Gastrocnemius medialis (tissue), 4 donors: ENCODE results near the gene LRRC28.

Experiments
- POLR2A ChIP-seq, 2 donors: fragments of 450-650 bp; IDR thresholded peaks; one replicate each; pipeline ENCODE4 v1.6.1; 2017; ENCODE audit warnings: antibody characterized with exemption in 2 of 2, mild to moderate bottlenecking in 2 of 2, moderate library complexity in 2 of 2
- TF ChIP-seq, protein P1 (sequence below), 5 experiments: fragments of 450-650 bp in 3 of 5; fragments of 200-600 bp in 2 of 5; sonication (generic) in 2 of 5; IDR thresholded peaks in 4 of 5; conservative IDR thresholded peaks in 1 of 5; 1 replicate in 4 of 5; 2 replicates in 1 of 5; pipeline ENCODE4 v1.5.1; 2016 to 2019; ENCODE audit warnings: antibody characterized with exemption in 5 of 5, mild to moderate bottlenecking in 3 of 5, moderate library complexity in 3 of 5

DNA sequence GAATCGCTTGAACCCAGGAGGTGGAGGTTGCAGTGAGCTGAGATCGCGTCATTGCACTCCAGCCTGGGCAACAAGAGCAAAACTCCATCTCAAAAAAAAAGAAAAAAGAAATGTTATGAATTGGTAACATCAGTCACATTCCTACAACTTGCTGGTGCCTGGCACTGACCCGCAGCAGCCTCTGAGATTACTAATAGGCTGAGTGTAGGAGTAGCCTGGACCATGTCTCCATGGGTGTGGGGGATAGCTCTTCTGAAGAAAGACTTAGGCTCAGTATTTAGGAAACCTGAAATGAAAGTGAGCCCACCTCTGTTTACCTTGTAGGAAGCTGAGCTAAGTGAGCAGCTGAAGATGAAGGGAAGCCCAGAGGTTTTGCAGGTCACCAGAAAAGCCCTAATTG lies 148.3 kb downstream of the LRRC28 start:
- TF ChIP-seq, protein P1, sequence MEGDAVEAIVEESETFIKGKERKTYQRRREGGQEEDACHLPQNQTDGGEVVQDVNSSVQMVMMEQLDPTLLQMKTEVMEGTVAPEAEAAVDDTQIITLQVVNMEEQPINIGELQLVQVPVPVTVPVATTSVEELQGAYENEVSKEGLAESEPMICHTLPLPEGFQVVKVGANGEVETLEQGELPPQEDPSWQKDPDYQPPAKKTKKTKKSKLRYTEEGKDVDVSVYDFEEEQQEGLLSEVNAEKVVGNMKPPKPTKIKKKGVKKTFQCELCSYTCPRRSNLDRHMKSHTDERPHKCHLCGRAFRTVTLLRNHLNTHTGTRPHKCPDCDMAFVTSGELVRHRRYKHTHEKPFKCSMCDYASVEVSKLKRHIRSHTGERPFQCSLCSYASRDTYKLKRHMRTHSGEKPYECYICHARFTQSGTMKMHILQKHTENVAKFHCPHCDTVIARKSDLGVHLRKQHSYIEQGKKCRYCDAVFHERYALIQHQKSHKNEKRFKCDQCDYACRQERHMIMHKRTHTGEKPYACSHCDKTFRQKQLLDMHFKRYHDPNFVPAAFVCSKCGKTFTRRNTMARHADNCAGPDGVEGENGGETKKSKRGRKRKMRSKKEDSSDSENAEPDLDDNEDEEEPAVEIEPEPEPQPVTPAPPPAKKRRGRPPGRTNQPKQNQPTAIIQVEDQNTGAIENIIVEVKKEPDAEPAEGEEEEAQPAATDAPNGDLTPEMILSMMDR (IDR thresholded peaks at IDR 0.05 in 4 of 5, conservative IDR thresholded peaks at IDR 0.05 in 1 of 5), result no peak
- TF ChIP-seq POLR2A (IDR thresholded peaks at IDR 0.05), result no peak
